CD4-positive, alpha-beta memory T cell (primary cell): Measurements from ENCODE around the gene TPM1. TPM values are rescaled to one million over a fixed set of nuclear protein-coding genes. Genes with fewer than 3 reads are reported as not detected.

Experiments used
- CTCF ChIA-PET: fragments of 350-600 bp; sonication (Branson Sonifier 250); formaldehyde crosslinking; loops from one replicate; lab custom pipeline; 2021; ENCODE audit warnings: inconsistent platforms; ENCODE audit not compliant: partially characterized antibody; lab: Charles Lee
- POLR2A ChIA-PET: fragments of 350-600 bp; sonication (Branson Sonifier 250); formaldehyde crosslinking; loops from one replicate; lab custom pipeline; 2021; ENCODE audit not compliant: partially characterized antibody; lab: Charles Lee
- DNase-seq, 5 donors: peaks; one replicate each; pipeline versions ENCODE4 v3.0.0 to v3.0.0-alpha.2; 2020 to 2022; ENCODE audit warnings: mixed read lengths in 1 of 5
- H3K27ac ChIP-seq: one replicate; pipeline ENCODE4 v1.7.0; 2013; ENCODE audit warnings: low read depth, low read length
- H3K27me3 ChIP-seq: 2 replicates; pipeline ENCODE4 v1.7.0; 2013; ENCODE audit warnings: mild to moderate bottlenecking, low read length, moderate library complexity; ENCODE audit not compliant: insufficient read depth
- H3K36me3 ChIP-seq: 2 replicates; pipeline ENCODE4 v1.7.0; 2013; ENCODE audit warnings: mild to moderate bottlenecking, low read length, moderate library complexity; ENCODE audit not compliant: insufficient read depth
- H3K4me1 ChIP-seq: 2 replicates; pipeline ENCODE4 v1.7.0; 2013; ENCODE audit warnings: mild to moderate bottlenecking, low read length, moderate library complexity; ENCODE audit not compliant: insufficient read depth
- H3K4me3 ChIP-seq, 2 donors: one replicate each; pipeline ENCODE4 v1.7.0; 2013; ENCODE audit warnings: low read length in 2 of 2, mild to moderate bottlenecking in 1 of 2
- H3K9me3 ChIP-seq, 2 donors: one replicate each; pipeline ENCODE4 v1.7.0; 2013; ENCODE audit warnings: low read length in 2 of 2, control low read depth in 1 of 2; ENCODE audit not compliant: control insufficient read depth in 1 of 2
- H3K27ac Mint-ChIP-seq, 7 donors: one replicate each; pipeline ENCODE4 v1.8.0; 2020 to 2021; ENCODE audit warnings: mixed read lengths in 7 of 7, mild to moderate bottlenecking in 6 of 7, inconsistent platforms in 3 of 7, moderate library complexity in 3 of 7
- H3K27me3 Mint-ChIP-seq, 2 donors: one replicate each; pipeline ENCODE4 v1.8.0; 2020 to 2021; ENCODE audit warnings: mixed read lengths in 2 of 2
- H3K36me3 Mint-ChIP-seq, 2 donors: one replicate each; pipeline ENCODE4 v1.8.0; 2020 to 2021; ENCODE audit warnings: mixed read lengths in 2 of 2, inconsistent platforms in 1 of 2, mild to moderate bottlenecking in 1 of 2
- H3K4me1 Mint-ChIP-seq, 4 donors: one replicate each; pipeline ENCODE4 v1.8.0; 2020 to 2021; ENCODE audit warnings: mixed read lengths in 4 of 4, mild to moderate bottlenecking in 1 of 4
- H3K4me3 Mint-ChIP-seq, 8 donors: one replicate each; pipeline ENCODE4 v1.8.0; 2020 to 2021; ENCODE audit warnings: mixed read lengths in 8 of 8, mild to moderate bottlenecking in 7 of 8, moderate library complexity in 6 of 8, inconsistent platforms in 3 of 8
- H3K9me3 Mint-ChIP-seq, 8 donors: one replicate each; pipeline ENCODE4 v1.8.0; 2020 to 2021; ENCODE audit warnings: mixed read lengths in 8 of 8, mild to moderate bottlenecking in 5 of 8, inconsistent platforms in 3 of 8, moderate library complexity in 1 of 8
- intact Hi-C: fragments of 100-400 bp; cut with micrococcal nuclease; formaldehyde crosslinking; loops from one replicate; pipeline ENCODE4 v1.15.1; 2023
- polyA plus RNA-seq, 2 donors: library from polyadenylated mRNA; unstranded; fragments of 300-500 nt; fragmentation: Illumina TruSeq; gene quantifications; one replicate each; pipeline ENCODE4 v1.2.3, GENCODE V29; 2021
- total RNA-seq, 2 experiments: library from RNA; stranded (reverse); gene quantifications; one replicate each; pipeline ENCODE4 v1.2.3, GENCODE V29; 2021

The TPM1 gene
- total and polyA plus RNA-seq, 4 experiments from 2014 or later = 8.5 to 29.4 (median 18.4) TPM

DNA sequence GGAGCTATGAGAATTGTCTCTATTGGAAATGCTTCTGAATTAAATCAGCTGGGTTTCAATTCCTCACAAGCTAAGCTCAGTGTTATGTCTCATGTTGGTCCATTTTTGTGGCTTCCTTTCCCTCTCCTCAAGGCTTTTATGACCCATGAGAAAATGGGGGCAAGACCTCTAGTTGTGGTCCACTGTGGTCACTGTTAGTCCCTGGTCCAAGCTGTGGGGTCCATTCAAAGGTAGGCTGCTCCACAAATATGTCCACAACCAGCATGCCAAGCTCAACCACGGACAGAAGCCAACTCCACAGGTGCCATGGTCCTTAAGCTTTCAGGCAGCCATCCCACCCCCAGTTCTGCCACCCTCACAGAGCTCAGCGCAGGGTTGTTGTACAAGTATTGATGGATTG is 14.9 kb upstream of the TPM1 start:
- ChIA-PET CTCF (interaction anchor here (1.1 to 1.4 kb wide), 2 partner anchors 9 to 20 kb away, joined by 3 to 4 read pairs; no protein-coding TSS in a partner anchor), POLR2A (no interaction called here)
- no peak overlapping the region for H3K27ac ChIP-seq
- H3K27me3 ChIP-seq = peaks cover 5% of the 10 kb centered on the region
- no peaks in the 10 kb centered on the region for H3K9me3 Mint-ChIP-seq
- no peak overlapping the region for H3K27ac Mint-ChIP-seq
- no peak overlapping the region for H3K4me3 Mint-ChIP-seq
- no peak overlapping the region for H3K4me3 ChIP-seq
- DNase-seq = no peak
- H3K36me3 Mint-ChIP-seq = no peaks in the 10 kb centered on the region
- H3K4me1 ChIP-seq = no peaks in the 10 kb centered on the region
- no peaks in the 10 kb centered on the region for H3K9me3 ChIP-seq
- intact Hi-C loops = no loop called here
- H3K27me3 Mint-ChIP-seq = peaks cover 14 to 27% of the 10 kb centered on the region in 2 donors
- no peaks in the 10 kb centered on the region for H3K4me1 Mint-ChIP-seq
- no peaks in the 10 kb centered on the region for H3K36me3 ChIP-seq

DNA sequence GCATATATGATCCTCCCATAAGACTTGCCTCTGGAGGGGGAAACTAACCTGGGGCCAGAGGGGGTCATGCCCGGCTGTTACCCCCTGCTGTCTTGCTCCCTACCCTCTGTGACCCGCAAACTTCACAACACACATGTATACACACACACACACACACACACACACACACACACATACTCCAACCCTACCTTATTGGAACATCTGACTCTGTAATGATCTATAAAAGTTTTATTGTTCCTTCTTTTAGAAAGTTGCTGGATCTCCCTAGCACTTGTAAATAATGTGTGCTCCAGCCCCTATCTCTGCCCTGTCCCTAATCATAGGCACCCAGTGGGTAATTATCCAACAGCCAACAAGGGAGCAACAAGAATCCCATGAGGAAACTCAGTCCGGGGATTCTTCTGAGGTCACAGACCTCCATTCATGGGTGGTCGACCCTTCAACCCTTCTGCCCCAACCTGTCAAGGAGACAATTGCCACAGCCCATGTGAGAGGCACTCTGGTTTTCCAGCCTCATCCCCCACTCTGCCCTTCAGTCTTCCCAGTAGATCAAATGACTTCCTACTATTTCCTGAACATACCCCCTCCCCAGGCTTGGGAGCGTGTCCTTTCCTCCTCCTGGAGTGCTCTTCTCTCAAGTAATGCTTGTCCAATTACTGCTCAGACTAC is 14.0 kb upstream of the TPM1 start:
- Mint-ChIP-seq H3K27me3 (peaks cover 14 to 21% of the 10 kb centered on the region in 2 donors), H3K36me3 (no peaks in the 10 kb centered on the region), H3K4me1 (no peaks in the 10 kb centered on the region), H3K27ac (no peak overlapping the region), H3K9me3 (no peaks in the 10 kb centered on the region), H3K4me3 (no peak overlapping the region)
- Histone ChIP-seq H3K4me3 (no peak overlapping the region), H3K27me3 (peaks cover 5% of the 10 kb centered on the region), H3K9me3 (no peaks in the 10 kb centered on the region), H3K27ac (no peak overlapping the region), H3K36me3 (no peaks in the 10 kb centered on the region), H3K4me1 (no peaks in the 10 kb centered on the region)
- ChIA-PET CTCF (interaction anchor here (1.1 kb wide), 1 partner anchor 19 kb away, joined by 4 read pairs; no protein-coding TSS in a partner anchor), POLR2A (no interaction called here)
- no peak for DNase-seq
- intact Hi-C loops = no loop called here

DNA sequence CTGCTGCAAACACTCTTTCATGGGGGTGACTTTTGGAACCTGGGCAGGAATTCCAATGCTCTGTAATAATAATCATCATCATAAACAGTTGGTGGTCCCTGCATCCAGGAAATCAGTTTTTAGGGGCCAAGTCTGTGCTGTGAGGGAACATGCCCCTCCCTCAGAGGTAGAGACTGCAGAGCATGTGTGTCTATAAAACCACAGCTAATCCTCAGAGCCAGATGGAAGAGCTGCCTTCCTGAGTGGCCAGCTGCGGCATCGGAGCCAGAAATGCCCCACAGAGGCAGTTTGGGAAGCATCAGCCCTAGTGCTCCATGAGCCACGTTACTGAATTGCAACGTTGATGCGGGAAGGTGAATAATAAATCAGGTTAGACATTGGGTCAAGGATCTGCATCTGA is 12.9 kb upstream of the TPM1 start:
- Mint-ChIP-seq H3K4me3 (no peak overlapping the region), H3K27ac (no peak overlapping the region), H3K4me1 (no peaks in the 10 kb centered on the region), H3K9me3 (no peaks in the 10 kb centered on the region), H3K27me3 (peaks cover 14 to 21% of the 10 kb centered on the region in 2 donors), H3K36me3 (no peaks in the 10 kb centered on the region)
- no peaks in the 10 kb centered on the region for H3K9me3 ChIP-seq
- H3K36me3 ChIP-seq = no peaks in the 10 kb centered on the region
- no peak for DNase-seq
- ChIA-PET CTCF (no interaction called here), POLR2A (no interaction called here)
- H3K4me1 ChIP-seq = no peaks in the 10 kb centered on the region
- peaks cover 5% of the 10 kb centered on the region for H3K27me3 ChIP-seq
- no peak overlapping the region for H3K4me3 ChIP-seq
- H3K27ac ChIP-seq = no peak overlapping the region
- intact Hi-C loops = no loop called here

- CTCF ChIA-PET = interaction anchor here (3.1 kb wide), 1 partner anchor 17 kb away, joined by 15 read pairs; no protein-coding TSS in a partner anchor
- Mint-ChIP-seq H3K27ac (no peak overlapping the region), H3K9me3 (no peaks in the 10 kb centered on the region), H3K27me3 (peaks cover 14 to 24% of the 10 kb centered on the region in 2 donors), H3K4me1 (no peaks in the 10 kb centered on the region), H3K4me3 (no peak overlapping the region), H3K36me3 (no peaks in the 10 kb centered on the region)
- Histone ChIP-seq H3K4me1 (no peaks in the 10 kb centered on the region), H3K27ac (no peak overlapping the region), H3K4me3 (no peak overlapping the region), H3K9me3 (no peaks in the 10 kb centered on the region), H3K27me3 (peaks cover 5% of the 10 kb centered on the region), H3K36me3 (no peaks in the 10 kb centered on the region)
- POLR2A ChIA-PET = no interaction called here
- intact Hi-C loops = no loop called here
- no peak for DNase-seq
Observed at GRCh38 chr15:63030101-63030551, 12.4 kb upstream of the TPM1 start.

GRCh38 chr15:63034578-63034977 is 8.0 kb upstream of the TPM1 start:
- Mint-ChIP-seq H3K9me3 (no peaks in the 10 kb centered on the region), H3K27me3 (peaks cover 5 to 17% of the 10 kb centered on the region in 2 donors), H3K4me3 (no peak overlapping the region), H3K36me3 (no peaks in the 10 kb centered on the region), H3K27ac (no peak overlapping the region), H3K4me1 (no peaks in the 10 kb centered on the region)
- Histone ChIP-seq H3K36me3 (no peaks in the 10 kb centered on the region), H3K27me3 (peaks cover 9% of the 10 kb centered on the region), H3K4me1 (no peaks in the 10 kb centered on the region), H3K27ac (no peak overlapping the region), H3K4me3 (no peak overlapping the region), H3K9me3 (no peaks in the 10 kb centered on the region)
- ChIA-PET POLR2A (no interaction called here), CTCF (interaction anchor here (2.4 kb wide), 1 partner anchor 13 kb away, joined by 9 read pairs; no protein-coding TSS in a partner anchor)
- no peak for DNase-seq
- intact Hi-C loops = no loop called here

GRCh38 chr15:63035253-63035652 is 7.3 kb upstream of the TPM1 start:
- H3K4me1 ChIP-seq = no peaks in the 10 kb centered on the region

GRCh38 chr15:63035977-63036376 is 6.6 kb upstream of the TPM1 start:
- intact Hi-C loops = no loop called here
- ChIA-PET CTCF (interaction anchor here (2.4 kb wide), 1 partner anchor 12 kb away, joined by 9 read pairs; no protein-coding TSS in a partner anchor), POLR2A (no interaction called here)
- no peaks in the 10 kb centered on the region for H3K4me1 ChIP-seq
- H3K27ac ChIP-seq = no peak overlapping the region
- H3K36me3 Mint-ChIP-seq = no peaks in the 10 kb centered on the region
- H3K27me3 ChIP-seq = peaks cover 9% of the 10 kb centered on the region
- H3K4me1 Mint-ChIP-seq = no peaks in the 10 kb centered on the region
- H3K4me3 Mint-ChIP-seq = no peak overlapping the region
- H3K36me3 ChIP-seq = no peaks in the 10 kb centered on the region
- H3K27me3 Mint-ChIP-seq = peaks cover 5 to 14% of the 10 kb centered on the region in 2 donors
- H3K4me3 ChIP-seq = no peak overlapping the region
- DNase-seq = no peak
- no peaks in the 10 kb centered on the region for H3K9me3 ChIP-seq
- no peak overlapping the region for H3K27ac Mint-ChIP-seq
- H3K9me3 Mint-ChIP-seq = no peaks in the 10 kb centered on the region

More at GRCh38 chr15:63035253-63035652, 7.3 kb upstream of the TPM1 start:
- H3K27ac Mint-ChIP-seq = no peak overlapping the region
- no peak for DNase-seq
- ChIA-PET CTCF (interaction anchor here (2.4 kb wide), 1 partner anchor 13 kb away, joined by 9 read pairs; no protein-coding TSS in a partner anchor), POLR2A (no interaction called here)
- intact Hi-C loops = no loop called here
- no peaks in the 10 kb centered on the region for H3K9me3 ChIP-seq
- H3K4me3 Mint-ChIP-seq = no peak overlapping the region
- H3K4me1 Mint-ChIP-seq = no peaks in the 10 kb centered on the region
- H3K4me3 ChIP-seq = no peak overlapping the region
- peaks cover 5% of the 10 kb centered on the region for H3K27me3 ChIP-seq
- no peaks in the 10 kb centered on the region for H3K9me3 Mint-ChIP-seq
- H3K27ac ChIP-seq = no peak overlapping the region
- H3K36me3 ChIP-seq = no peaks in the 10 kb centered on the region
- no peaks in the 10 kb centered on the region for H3K36me3 Mint-ChIP-seq
- peaks cover 4 to 15% of the 10 kb centered on the region in 2 donors for H3K27me3 Mint-ChIP-seq
